GF-D8 (cell line): ENCODE data around the gene SCART1.
"Not testable (repeated sequence)": the region's sequence is repeated elsewhere in the genome, so short reads cannot be mapped to it uniquely, and the experiment has no call there.

Experiments used
- DNase-seq: peaks from one replicate; lab custom pipeline; 2025; lab: John Stamatoyannopoulos, UW

Gene SCART1

GRCh38 chr10:133453516-133454203 is at the start of gene SCART1:
Gene SCART1, plus strand, starts transcription at chr10:133453945. Its CDS starts 53 bp downstream, at chr10:133453998.
- DNase-seq: no peak

- DNase-seq: no peak
Measured at GRCh38 chr10:133405272-133405671, 48.5 kb upstream of the SCART1 start.

GRCh38 chr10:133405844-133406527 is 47.8 kb upstream of the SCART1 start:
- DNase-seq: no peak

GRCh38 chr10:133411523-133412380 is 42.0 kb upstream of the SCART1 start:
- DNase-seq: no peak

- no peak for DNase-seq
Measured at GRCh38 chr10:133412381-133412711, 41.4 kb upstream of the SCART1 start.

- DNase-seq: not testable (repeated sequence)
Measured at GRCh38 chr10:133414401-133414800, 39.3 kb upstream of the SCART1 start.

GRCh38 chr10:133415752-133416151 is 38.0 kb upstream of the SCART1 start:
- no peak for DNase-seq

- DNase-seq: no peak
Measured at GRCh38 chr10:133418289-133418993, 35.3 kb upstream of the SCART1 start.

GRCh38 chr10:133419211-133419950 is 34.4 kb upstream of the SCART1 start:
- DNase-seq: no peak

- no peak for DNase-seq
Measured at GRCh38 chr10:133420028-133420427, 33.7 kb upstream of the SCART1 start.

GRCh38 chr10:133420579-133420978 is 33.2 kb upstream of the SCART1 start:
- no peak for DNase-seq

- DNase-seq: no peak
Measured at GRCh38 chr10:133421336-133422222, 32.2 kb upstream of the SCART1 start.

GRCh38 chr10:133422223-133422806 is 31.4 kb upstream of the SCART1 start:
- DNase-seq: no peak

- DNase-seq: no peak
Measured at GRCh38 chr10:133422807-133423771, 30.7 kb upstream of the SCART1 start.

- DNase-seq: not testable (repeated sequence)
Measured at GRCh38 chr10:133424102-133424501, 29.6 kb upstream of the SCART1 start.

GRCh38 chr10:133424601-133425000 is 29.1 kb upstream of the SCART1 start, which contains the start of gene SPRN:
Gene SPRN, minus strand, starts transcription at chr10:133424625. Its CDS starts 944 bp downstream, at chr10:133423681.
- not testable (repeated sequence) for DNase-seq

GRCh38 chr10:133429571-133429970 is 24.2 kb upstream of the SCART1 start:
- not testable (repeated sequence) for DNase-seq

GRCh38 chr10:133431888-133432613 is 21.7 kb upstream of the SCART1 start:
- DNase-seq: not testable (repeated sequence)
